ENCODE measurements around the gene SLC45A3. TPM values are rescaled to one million over a fixed set of nuclear protein-coding genes. Genes with fewer than 3 reads are reported as not detected.

The SLC45A3 gene
- total RNA-seq, 1 experiment from 2014 or later = 16.7 TPM

- Histone ChIP-seq H2BK120ac (ENCODE audit: low read depth, low read length, poor library complexity, severe bottlenecking) (no peak overlapping the region), H2BK5ac (ENCODE audit: insufficient read length, low read length) (no peak overlapping the region), H3K14ac (ENCODE audit: insufficient read depth, low read length) (no peak overlapping the region), H3K27ac (ENCODE audit: insufficient read length, low read depth, low read length) (no peak overlapping the region), H3K27me3 (ENCODE audit: insufficient read depth, low read length) (no peaks in the 10 kb centered on the region), H3T11ph (ENCODE audit: low read length) (no peak overlapping the region), H3K23ac (ENCODE audit: insufficient read length, low read depth, low read length) (no peak overlapping the region), H2BK15ac (ENCODE audit: low read depth, low read length) (no peak overlapping the region), H3K79me2 (ENCODE audit: insufficient read depth, low read length) (no peaks in the 10 kb centered on the region; the same call in 1 of the 2 replicates), H3K4me1 (ENCODE audit: insufficient read depth, low read length) (peaks cover 11% of the 10 kb centered on the region; the same call in 1 of the 2 replicates), H4K8ac (replicated peaks; ENCODE audit: insufficient read length, low read depth, low read length) (no peak overlapping the region), H3K18ac (ENCODE audit: insufficient read length, low read depth, low read length) (no peak overlapping the region), H4K91ac (ENCODE audit: insufficient read length, low read depth, low read length) (no peak overlapping the region), H3K4ac (ENCODE audit: low read depth, low read length) (no peak overlapping the region), H3K79me1 (ENCODE audit: insufficient read depth, low read depth, low read length, poor library complexity, severe bottlenecking) (no peaks in the 10 kb centered on the region), H3K56ac (ENCODE audit: insufficient read length, low read depth, low read length) (no peak overlapping the region), H3K23me2 (ENCODE audit: insufficient read length, low read depth, low read length, poor library complexity, severe bottlenecking) (peaks cover 8% of the 10 kb centered on the region), H2AK5ac (ENCODE audit: insufficient read length, low read length) (no peak overlapping the region), H3K9ac (ENCODE audit: extremely low read depth, insufficient read length, low read length) (no peak overlapping the region), H3K9me3 (ENCODE audit: control insufficient read depth, low read depth, low read length) (no peaks in the 10 kb centered on the region), H4K5ac (ENCODE audit: insufficient read length, low read depth, low read length) (no peak overlapping the region), H2AFZ (ENCODE audit: low read length) (no peak overlapping the region), H2BK20ac (ENCODE audit: low read depth, low read length, poor library complexity, severe bottlenecking) (no peak overlapping the region), H4K20me1 (ENCODE audit: control insufficient read depth, insufficient read depth, insufficient read length) (no peaks in the 10 kb centered on the region), H2BK12ac (ENCODE audit: insufficient read length, low read depth, low read length) (no peak overlapping the region), H3K4me2 (ENCODE audit: insufficient read depth, insufficient read length, low read length) (no peak overlapping the region)
- Mint-ChIP-seq H3K27ac (peak overlapping the region in 2 of 3 experiments; percentile 59 to 82; a peak in 4 of 7 replicates), H3K9me3 (no peaks in the 10 kb centered on the region; a peak in 1 of 5 replicates), H3K4me1 (peaks cover 73% of the 10 kb centered on the region in 2 experiments), H3K4me3 (peak overlapping the region in 1 of 2 experiments; percentile 66; a peak in 1 of 5 replicates), H3K36me3 (ENCODE audit: insufficient read depth in 1 of 3, low read depth in 3 of 3) (no peaks in the 10 kb centered on the region; a peak in 3 of 7 replicates), H3K27me3 (ENCODE audit: low read depth) (peaks cover 9% of the 10 kb centered on the region)
- WGBS (ENCODE audit: extremely low coverage, insufficient read length, low lambda C conversion rate) = no CpG with 5 or more reads among the region's 3 CpGs
- no peak for DNase-seq
- no peak for TF ChIP-seq CTCF (conservative IDR thresholded peaks at IDR 0.05)
Measured at GRCh38 chr1:205676597-205676996, 3.7 kb downstream of the SLC45A3 start.
